ENCODE results near the gene LRR1.
"Not testable (repeated sequence)": the region's sequence is repeated elsewhere in the genome, so short reads cannot be mapped to it uniquely, and the experiment has no call there.

Gene LRR1

GRCh38 chr14:49598485-49599300 lies at the start of gene LRR1:
Gene LRR1, plus strand, starts transcription at chr14:49598940. Its CDS starts 81 bp downstream, at chr14:49599021.
- DNase-seq = peak; percentile 73

- DNase-seq = no peak
Observed at GRCh38 chr14:49549446-49549845, 49.3 kb upstream of the LRR1 start.

- no peak for DNase-seq
Observed at GRCh38 chr14:49549881-49550280, 48.9 kb upstream of the LRR1 start.

- DNase-seq = no peak
Observed at GRCh38 chr14:49550286-49551184, 48.2 kb upstream of the LRR1 start.

- DNase-seq = no peak
Observed at GRCh38 chr14:49551569-49551968, 47.2 kb upstream of the LRR1 start.

GRCh38 chr14:49553106-49553505 lies 45.6 kb upstream of the LRR1 start:
- no peak for DNase-seq

GRCh38 chr14:49553892-49554291 lies 44.8 kb upstream of the LRR1 start:
- no peak for DNase-seq

GRCh38 chr14:49559979-49560768 lies 38.6 kb upstream of the LRR1 start:
- DNase-seq = no peak

- DNase-seq = no peak
Observed at GRCh38 chr14:49566714-49567113, 32.0 kb upstream of the LRR1 start.

GRCh38 chr14:49569281-49569680 lies 29.5 kb upstream of the LRR1 start:
- DNase-seq = no peak

GRCh38 chr14:49574038-49574437 lies 24.7 kb upstream of the LRR1 start:
- DNase-seq = no peak

- no peak for DNase-seq
Observed at GRCh38 chr14:49578141-49578540, 20.6 kb upstream of the LRR1 start.

GRCh38 chr14:49579841-49580240 lies 18.9 kb upstream of the LRR1 start:
- no peak for DNase-seq

GRCh38 chr14:49581209-49582112 lies 17.3 kb upstream of the LRR1 start:
- DNase-seq = no peak

- no peak for DNase-seq
Observed at GRCh38 chr14:49582113-49582977, 16.4 kb upstream of the LRR1 start.

GRCh38 chr14:49583629-49584028 lies 15.1 kb upstream of the LRR1 start:
- DNase-seq = no peak

GRCh38 chr14:49584058-49584457 lies 14.7 kb upstream of the LRR1 start:
- DNase-seq = no peak

- DNase-seq = not testable (repeated sequence)
Observed at GRCh38 chr14:49584981-49585640, 13.6 kb upstream of the LRR1 start.

GRCh38 chr14:49585803-49586672 lies 12.7 kb upstream of the LRR1 start, which contains the start of gene RPS29:
Gene RPS29, minus strand, starts transcription at chr14:49586380. Its CDS starts 34 bp downstream, at chr14:49586346.
- DNase-seq = peak; percentile 99
